ENCODE data around the gene ARHGEF3. TPM values are rescaled to one million over a fixed set of nuclear protein-coding genes. Genes with fewer than 3 reads are reported as not detected.
"Not testable (repeated sequence)": the region's sequence is repeated elsewhere in the genome, so short reads cannot be mapped to it uniquely, and the experiment has no call there.

ARHGEF3 gene
- total RNA-seq, 3 donors from 2014 or later (not counting 1 experiment from before 2014, with no cell fraction given): 112 to 211 (median 135) TPM

DNA sequence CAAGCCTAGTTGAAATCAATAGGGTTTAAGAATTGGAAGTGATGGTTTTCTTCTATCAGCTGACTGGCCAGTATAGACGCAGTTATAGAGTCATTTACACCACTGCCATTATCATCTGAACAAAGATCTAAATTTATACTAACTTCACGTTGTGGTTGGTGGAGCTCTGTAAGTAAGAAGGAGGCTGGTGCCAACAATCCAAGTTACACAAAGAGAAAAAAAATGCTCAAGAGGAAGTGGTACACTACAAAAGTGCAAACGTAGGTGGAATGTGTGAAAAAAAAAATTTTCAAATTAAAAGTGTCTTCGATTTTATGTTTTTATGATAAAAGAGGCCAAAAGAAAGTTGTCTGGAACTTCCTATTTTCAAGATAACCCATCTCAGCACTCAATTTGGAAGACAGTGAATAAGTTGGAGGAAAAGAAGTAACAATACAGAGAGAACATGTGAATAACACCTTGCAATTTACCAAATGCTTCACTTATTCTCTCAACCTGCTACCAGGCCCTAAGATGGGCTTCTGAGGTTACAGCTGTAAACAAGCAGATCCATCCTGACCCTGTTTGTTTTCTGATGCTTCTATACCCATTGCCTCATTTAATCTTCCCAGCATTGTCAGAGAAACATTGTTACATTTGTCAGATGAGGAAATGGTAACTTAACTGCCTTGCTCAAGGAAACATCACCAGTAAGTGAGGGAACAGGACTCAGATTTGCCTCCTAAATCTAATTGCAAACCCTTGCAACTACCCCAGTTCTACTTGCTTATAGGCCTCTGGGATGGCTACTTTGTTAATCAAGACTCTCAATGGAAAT lies 106.7 kb downstream of the ARHGEF3 start:
- Histone ChIP-seq H3K27ac (ENCODE audit: low read length) (peak overlapping the region; percentile 47), H3K27me3 (ENCODE audit: control insufficient read depth, insufficient read depth, low read length) (no peaks in the 10 kb centered on the region), H3K9me3 (ENCODE audit: control insufficient read depth, insufficient read depth, low read length) (no peaks in the 10 kb centered on the region), H3K4me1 (ENCODE audit: control insufficient read depth, insufficient read depth, low read length) (peaks cover 29% of the 10 kb centered on the region), H3K4me3 (ENCODE audit: low read length) (no peak overlapping the region), H3K36me3 (ENCODE audit: control insufficient read depth, insufficient read depth, low read length) (no peaks in the 10 kb centered on the region)
- intact Hi-C loops (cut with micrococcal nuclease): loop anchor here (2.0 to 5.0 kb wide), 2 partner anchors 60 to 532 kb away; partner anchors contain the start of gene APPL1
- Mint-ChIP-seq H3K27ac (peak overlapping the region; percentile 74 to 82), H3K9me3 (no peaks in the 10 kb centered on the region), H3K36me3 (no peaks in the 10 kb centered on the region), H3K27me3 (ENCODE audit: low read depth in 2 of 2) (no peaks in the 10 kb centered on the region), H3K4me1 (peaks cover 36 to 41% of the 10 kb centered on the region in 2 donors), H3K4me3 (peak overlapping the region; percentile 38)
- WGBS (ENCODE audit: insufficient coverage): 0% methylated on average over 2 of the region's 4 CpGs
- DNase-seq (peak in 1 of 2 donors; percentile 66), ATAC-seq (peak; percentile 70 to 78 (median 76))
- TF ChIP-seq, protein P1, sequence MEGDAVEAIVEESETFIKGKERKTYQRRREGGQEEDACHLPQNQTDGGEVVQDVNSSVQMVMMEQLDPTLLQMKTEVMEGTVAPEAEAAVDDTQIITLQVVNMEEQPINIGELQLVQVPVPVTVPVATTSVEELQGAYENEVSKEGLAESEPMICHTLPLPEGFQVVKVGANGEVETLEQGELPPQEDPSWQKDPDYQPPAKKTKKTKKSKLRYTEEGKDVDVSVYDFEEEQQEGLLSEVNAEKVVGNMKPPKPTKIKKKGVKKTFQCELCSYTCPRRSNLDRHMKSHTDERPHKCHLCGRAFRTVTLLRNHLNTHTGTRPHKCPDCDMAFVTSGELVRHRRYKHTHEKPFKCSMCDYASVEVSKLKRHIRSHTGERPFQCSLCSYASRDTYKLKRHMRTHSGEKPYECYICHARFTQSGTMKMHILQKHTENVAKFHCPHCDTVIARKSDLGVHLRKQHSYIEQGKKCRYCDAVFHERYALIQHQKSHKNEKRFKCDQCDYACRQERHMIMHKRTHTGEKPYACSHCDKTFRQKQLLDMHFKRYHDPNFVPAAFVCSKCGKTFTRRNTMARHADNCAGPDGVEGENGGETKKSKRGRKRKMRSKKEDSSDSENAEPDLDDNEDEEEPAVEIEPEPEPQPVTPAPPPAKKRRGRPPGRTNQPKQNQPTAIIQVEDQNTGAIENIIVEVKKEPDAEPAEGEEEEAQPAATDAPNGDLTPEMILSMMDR (IDR thresholded peaks at IDR 0.05): no peak

- H3K27ac ChIP-seq (ENCODE audit: low read length): peak overlapping the region; percentile 63
- H3K4me1 Mint-ChIP-seq: peaks cover 36 to 41% of the 10 kb centered on the region in 2 donors
- intact Hi-C loops (cut with micrococcal nuclease): loop anchor here (1.0 to 2.0 kb wide), 3 partner anchors 10 to 61 kb away; partner anchors contain the start of gene TASOR
These were observed 108.0 kb downstream of the ARHGEF3 start for GRCh38 chr3:56693750-56694149.

DNA sequence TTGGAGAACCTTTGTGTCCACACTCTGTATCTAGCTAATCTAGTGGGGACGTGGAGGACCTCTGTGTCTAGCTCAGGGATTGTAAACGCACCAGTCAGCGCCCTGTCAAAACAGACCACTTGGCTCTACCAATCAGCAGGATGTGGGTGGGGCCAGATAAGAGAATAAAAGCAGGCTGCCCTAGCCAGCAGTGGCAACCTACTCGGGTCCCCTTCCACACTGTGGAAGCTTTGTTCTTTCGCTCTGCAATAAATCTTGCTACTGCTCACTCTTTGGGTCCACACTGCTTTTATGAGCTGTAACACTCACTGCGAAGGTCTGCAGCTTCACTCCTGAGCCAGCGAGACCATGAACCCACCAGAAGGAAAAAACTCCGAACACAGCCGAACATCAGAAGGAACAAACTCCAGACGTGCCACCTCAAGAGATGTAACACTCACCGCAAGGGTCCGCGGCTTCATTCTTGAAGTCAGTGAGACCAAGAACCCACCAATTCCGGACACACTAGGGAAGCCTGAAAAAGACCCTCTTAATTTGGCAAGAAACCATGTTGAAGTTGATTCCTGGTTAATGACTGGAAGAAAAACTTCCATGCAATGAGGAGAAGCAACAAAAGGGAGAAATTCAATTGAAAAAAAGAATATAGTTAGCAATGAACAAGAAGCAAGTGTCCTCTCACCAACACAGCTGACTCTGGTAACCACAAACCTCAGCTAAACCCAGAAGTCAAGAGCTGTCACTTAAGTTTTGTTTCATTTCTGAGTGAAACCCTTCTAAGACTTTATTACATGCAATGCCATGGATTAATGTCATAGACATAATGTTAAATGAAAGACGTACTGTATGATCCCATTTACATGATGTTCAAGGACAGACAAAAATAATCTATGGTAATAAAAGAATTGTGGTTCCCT lies 109.0 kb downstream of the ARHGEF3 start:
- H3K27me3 Mint-ChIP-seq (ENCODE audit: low read depth in 2 of 2); H3K9me3 ChIP-seq (ENCODE audit: control insufficient read depth, insufficient read depth, low read length); H3K9me3 Mint-ChIP-seq; H3K36me3 Mint-ChIP-seq; H3K27me3 ChIP-seq (ENCODE audit: control insufficient read depth, insufficient read depth, low read length); H3K36me3 ChIP-seq (ENCODE audit: control insufficient read depth, insufficient read depth, low read length): not testable (repeated sequence)
- DNase-seq (peak; percentile 37 to 80), ATAC-seq (peak; percentile 68 to 84 (median 82))
- peak overlapping the region; percentile 82 to 87 for H3K27ac Mint-ChIP-seq
- Histone ChIP-seq H3K4me3 (ENCODE audit: low read length) (peak overlapping the region; percentile 40), H3K27ac (ENCODE audit: low read length) (peak overlapping the region; percentile 61), H3K4me1 (ENCODE audit: control insufficient read depth, insufficient read depth, low read length) (peaks cover 29% of the 10 kb centered on the region)
- H3K4me3 Mint-ChIP-seq: peak overlapping the region; percentile 84
- intact Hi-C loops (cut with micrococcal nuclease): loop anchor here (1.0 kb wide), 2 partner anchors 9 to 33 kb away; partner anchors contain the start of gene TASOR
- WGBS (ENCODE audit: insufficient coverage): 25% methylated on average over 13 of the region's 15 CpGs
- peaks cover 36 to 41% of the 10 kb centered on the region in 2 donors for H3K4me1 Mint-ChIP-seq

More at GRCh38 chr3:56693750-56694149, 108.0 kb downstream of the ARHGEF3 start:
- Histone ChIP-seq H3K36me3 (ENCODE audit: control insufficient read depth, insufficient read depth, low read length) (no peaks in the 10 kb centered on the region), H3K27me3 (ENCODE audit: control insufficient read depth, insufficient read depth, low read length) (no peaks in the 10 kb centered on the region), H3K4me1 (ENCODE audit: control insufficient read depth, insufficient read depth, low read length) (peaks cover 29% of the 10 kb centered on the region), H3K4me3 (ENCODE audit: low read length) (no peak overlapping the region), H3K9me3 (ENCODE audit: control insufficient read depth, insufficient read depth, low read length) (no peaks in the 10 kb centered on the region)
- Mint-ChIP-seq H3K4me3 (peak overlapping the region; percentile 84), H3K27ac (peak overlapping the region; percentile 82 to 87), H3K36me3 (no peaks in the 10 kb centered on the region), H3K27me3 (ENCODE audit: low read depth in 2 of 2) (no peaks in the 10 kb centered on the region), H3K9me3 (no peaks in the 10 kb centered on the region)
- ATAC-seq (no peak), DNase-seq (peak in 1 of 2 donors; percentile 34)
- TF ChIP-seq, protein P1 (IDR thresholded peaks at IDR 0.05): no peak
- 3% methylated on average over 3 of the region's 3 CpGs for WGBS (ENCODE audit: insufficient coverage)

GRCh38 chr3:56692001-56692365 lies 109.8 kb downstream of the ARHGEF3 start:
- H3K27ac ChIP-seq (ENCODE audit: low read length); H3K27me3 Mint-ChIP-seq (ENCODE audit: low read depth in 2 of 2); DNase-seq; H3K9me3 Mint-ChIP-seq; H3K36me3 ChIP-seq (ENCODE audit: control insufficient read depth, insufficient read depth, low read length); ATAC-seq; H3K36me3 Mint-ChIP-seq; H3K27me3 ChIP-seq (ENCODE audit: control insufficient read depth, insufficient read depth, low read length); H3K4me3 Mint-ChIP-seq; intact Hi-C loops (cut with micrococcal nuclease); H3K4me3 ChIP-seq (ENCODE audit: low read length); H3K9me3 ChIP-seq (ENCODE audit: control insufficient read depth, insufficient read depth, low read length): not testable (repeated sequence)
- Mint-ChIP-seq H3K4me1 (peaks cover 36 to 41% of the 10 kb centered on the region in 2 donors), H3K27ac (peak overlapping the region; percentile 82 to 87)
- H3K4me1 ChIP-seq (ENCODE audit: control insufficient read depth, insufficient read depth, low read length): peaks cover 29% of the 10 kb centered on the region
- 96% methylated on average over 19 of the region's 21 CpGs for WGBS (ENCODE audit: insufficient coverage)

All from natural killer cell (primary cell).